HG03520 (cell line): ENCODE results near the gene BCAS3.
"Not testable (repeated sequence)": the region's sequence is repeated elsewhere in the genome, so short reads cannot be mapped to it uniquely, and the experiment has no call there.

ENCODE experiments used
- ATAC-seq: cut with Tn5 transposase; IDR thresholded peaks from one replicate; pipeline ENCODE4 v1.9.1; 2021; ENCODE audit warnings: mild to moderate bottlenecking, moderate library complexity; ENCODE audit not compliant: unreplicated experiment

BCAS3 gene

GRCh38 chr17:60782742-60783141 lies 105.1 kb downstream of the BCAS3 start:
- no peak for ATAC-seq

- no peak for ATAC-seq
Observed at GRCh38 chr17:60790205-60790604, 112.6 kb downstream of the BCAS3 start.

- no peak for ATAC-seq
Observed at GRCh38 chr17:60792250-60792898, 114.7 kb downstream of the BCAS3 start.

GRCh38 chr17:60798576-60798975 lies 120.9 kb downstream of the BCAS3 start:
- ATAC-seq = no peak

GRCh38 chr17:60802377-60802776 lies 124.7 kb downstream of the BCAS3 start:
- ATAC-seq = no peak

GRCh38 chr17:60803059-60803458 lies 125.4 kb downstream of the BCAS3 start:
- no peak for ATAC-seq

- ATAC-seq = no peak
Observed at GRCh38 chr17:60804831-60805230, 127.2 kb downstream of the BCAS3 start.

- no peak for ATAC-seq
Observed at GRCh38 chr17:60809421-60809820, 131.8 kb downstream of the BCAS3 start.

GRCh38 chr17:60814941-60815340 lies 137.3 kb downstream of the BCAS3 start:
- not testable (repeated sequence) for ATAC-seq

GRCh38 chr17:60817192-60817591 lies 139.5 kb downstream of the BCAS3 start:
- no peak for ATAC-seq

GRCh38 chr17:60819447-60820130 lies 141.9 kb downstream of the BCAS3 start:
- ATAC-seq = no peak

GRCh38 chr17:60823515-60823914 lies 145.9 kb downstream of the BCAS3 start:
- ATAC-seq = no peak

GRCh38 chr17:60825351-60825750 lies 147.7 kb downstream of the BCAS3 start:
- ATAC-seq = no peak

GRCh38 chr17:60827943-60828342 lies 150.3 kb downstream of the BCAS3 start:
- ATAC-seq = no peak

- no peak for ATAC-seq
Observed at GRCh38 chr17:60832151-60832585, 154.5 kb downstream of the BCAS3 start.

- ATAC-seq = no peak
Observed at GRCh38 chr17:60832631-60833030, 155.0 kb downstream of the BCAS3 start.

- ATAC-seq = no peak
Observed at GRCh38 chr17:60840456-60840855, 162.8 kb downstream of the BCAS3 start.

GRCh38 chr17:60845012-60845411 lies 167.4 kb downstream of the BCAS3 start:
- no peak for ATAC-seq

GRCh38 chr17:60846175-60846574 lies 168.5 kb downstream of the BCAS3 start:
- no peak for ATAC-seq

- ATAC-seq = no peak
Observed at GRCh38 chr17:60851181-60851580, 173.5 kb downstream of the BCAS3 start.

- no peak for ATAC-seq
Observed at GRCh38 chr17:60857556-60858080, 180.0 kb downstream of the BCAS3 start.

GRCh38 chr17:60862482-60862881 lies 184.8 kb downstream of the BCAS3 start:
- no peak for ATAC-seq
